ENCODE results near the gene PTPRG.

The PTPRG gene

GRCh38 chr3:61650719-61651410 lies 89.5 kb downstream of the PTPRG start:
- H3K36me3 Mint-ChIP-seq = no peaks in the 10 kb centered on the region
- no peaks in the 10 kb centered on the region for H3K27me3 Mint-ChIP-seq
- no peaks in the 10 kb centered on the region for H3K9me3 Mint-ChIP-seq
- H3K4me3 Mint-ChIP-seq = no peak overlapping the region
- CTCF ChIA-PET = no interaction called here
- no peaks in the 10 kb centered on the region for H3K4me1 Mint-ChIP-seq
- DNase-seq = no peak
- no peak overlapping the region for H3K27ac Mint-ChIP-seq

GRCh38 chr3:61657689-61658088 lies 96.3 kb downstream of the PTPRG start:
- Mint-ChIP-seq H3K4me1 (no peaks in the 10 kb centered on the region), H3K27ac (no peak overlapping the region), H3K9me3 (no peaks in the 10 kb centered on the region), H3K27me3 (no peaks in the 10 kb centered on the region), H3K4me3 (no peak overlapping the region), H3K36me3 (no peaks in the 10 kb centered on the region)
- CTCF ChIA-PET = no interaction called here
- DNase-seq = no peak

- no peak overlapping the region for H3K27ac Mint-ChIP-seq
- no peaks in the 10 kb centered on the region for H3K4me1 Mint-ChIP-seq
- CTCF ChIA-PET = no interaction called here
- H3K4me3 Mint-ChIP-seq = no peak overlapping the region
- H3K9me3 Mint-ChIP-seq = no peaks in the 10 kb centered on the region
- no peaks in the 10 kb centered on the region for H3K27me3 Mint-ChIP-seq
- DNase-seq = no peak
- H3K36me3 Mint-ChIP-seq = no peaks in the 10 kb centered on the region
These were observed 101.5 kb downstream of the PTPRG start for GRCh38 chr3:61662861-61663260.

GRCh38 chr3:61663356-61664104 lies 102.2 kb downstream of the PTPRG start:
- no peak overlapping the region for H3K4me3 Mint-ChIP-seq
- H3K9me3 Mint-ChIP-seq = no peaks in the 10 kb centered on the region
- DNase-seq = no peak
- no peaks in the 10 kb centered on the region for H3K36me3 Mint-ChIP-seq
- CTCF ChIA-PET = no interaction called here
- no peak overlapping the region for H3K27ac Mint-ChIP-seq
- H3K4me1 Mint-ChIP-seq = no peaks in the 10 kb centered on the region
- H3K27me3 Mint-ChIP-seq = no peaks in the 10 kb centered on the region

- no peak overlapping the region for H3K4me3 Mint-ChIP-seq
- H3K36me3 Mint-ChIP-seq = no peaks in the 10 kb centered on the region
- no peaks in the 10 kb centered on the region for H3K27me3 Mint-ChIP-seq
- no peak for DNase-seq
- H3K4me1 Mint-ChIP-seq = no peaks in the 10 kb centered on the region
- no peak overlapping the region for H3K27ac Mint-ChIP-seq
- CTCF ChIA-PET = no interaction called here
- H3K9me3 Mint-ChIP-seq = no peaks in the 10 kb centered on the region
These were observed 102.7 kb downstream of the PTPRG start for GRCh38 chr3:61664105-61664482.

GRCh38 chr3:61665121-61665520 lies 103.8 kb downstream of the PTPRG start:
- no peaks in the 10 kb centered on the region for H3K27me3 Mint-ChIP-seq
- no peak overlapping the region for H3K27ac Mint-ChIP-seq
- H3K36me3 Mint-ChIP-seq = no peaks in the 10 kb centered on the region
- H3K4me3 Mint-ChIP-seq = no peak overlapping the region
- peaks cover 2% of the 10 kb centered on the region for H3K9me3 Mint-ChIP-seq
- H3K4me1 Mint-ChIP-seq = no peaks in the 10 kb centered on the region
- CTCF ChIA-PET = no interaction called here
- no peak for DNase-seq

- no peak overlapping the region for H3K4me3 Mint-ChIP-seq
- no peaks in the 10 kb centered on the region for H3K36me3 Mint-ChIP-seq
- H3K4me1 Mint-ChIP-seq = no peaks in the 10 kb centered on the region
- H3K27me3 Mint-ChIP-seq = no peaks in the 10 kb centered on the region
- no peak for DNase-seq
- no peak overlapping the region for H3K27ac Mint-ChIP-seq
- CTCF ChIA-PET = no interaction called here
- H3K9me3 Mint-ChIP-seq = peaks cover 2% of the 10 kb centered on the region
These were observed 104.6 kb downstream of the PTPRG start for GRCh38 chr3:61665987-61666386.

GRCh38 chr3:61666615-61667330 lies 105.4 kb downstream of the PTPRG start:
- H3K27ac Mint-ChIP-seq = no peak overlapping the region
- CTCF ChIA-PET = no interaction called here
- H3K9me3 Mint-ChIP-seq = peaks cover 2% of the 10 kb centered on the region
- no peaks in the 10 kb centered on the region for H3K36me3 Mint-ChIP-seq
- no peaks in the 10 kb centered on the region for H3K27me3 Mint-ChIP-seq
- DNase-seq = no peak
- no peaks in the 10 kb centered on the region for H3K4me1 Mint-ChIP-seq
- no peak overlapping the region for H3K4me3 Mint-ChIP-seq

GRCh38 chr3:61667383-61667782 lies 106.0 kb downstream of the PTPRG start:
- no peak overlapping the region for H3K27ac Mint-ChIP-seq
- H3K27me3 Mint-ChIP-seq = no peaks in the 10 kb centered on the region
- no peaks in the 10 kb centered on the region for H3K4me1 Mint-ChIP-seq
- peaks cover 2% of the 10 kb centered on the region for H3K9me3 Mint-ChIP-seq
- DNase-seq = no peak
- CTCF ChIA-PET = no interaction called here
- H3K4me3 Mint-ChIP-seq = no peak overlapping the region
- no peaks in the 10 kb centered on the region for H3K36me3 Mint-ChIP-seq

GRCh38 chr3:61667814-61668213 lies 106.4 kb downstream of the PTPRG start:
- Mint-ChIP-seq H3K4me3 (no peak overlapping the region), H3K9me3 (peaks cover 2% of the 10 kb centered on the region), H3K27ac (no peak overlapping the region), H3K27me3 (no peaks in the 10 kb centered on the region), H3K4me1 (no peaks in the 10 kb centered on the region), H3K36me3 (no peaks in the 10 kb centered on the region)
- no peak for DNase-seq
- CTCF ChIA-PET = no interaction called here

- CTCF ChIA-PET = no interaction called here
- Mint-ChIP-seq H3K4me3 (no peak overlapping the region), H3K27ac (peak overlapping the region; percentile 49), H3K36me3 (no peaks in the 10 kb centered on the region), H3K9me3 (peaks cover 2% of the 10 kb centered on the region), H3K4me1 (no peaks in the 10 kb centered on the region), H3K27me3 (no peaks in the 10 kb centered on the region)
- no peak for DNase-seq
These were observed 107.0 kb downstream of the PTPRG start for GRCh38 chr3:61668317-61668864.

- CTCF ChIA-PET = no interaction called here
These were observed 107.8 kb downstream of the PTPRG start for GRCh38 chr3:61669203-61669602.

GRCh38 chr3:61669668-61670299 lies 108.4 kb downstream of the PTPRG start:
- Mint-ChIP-seq H3K4me3 (no peak overlapping the region), H3K36me3 (no peaks in the 10 kb centered on the region), H3K27me3 (no peaks in the 10 kb centered on the region), H3K4me1 (no peaks in the 10 kb centered on the region), H3K9me3 (peaks cover 2% of the 10 kb centered on the region), H3K27ac (no peak overlapping the region)
- CTCF ChIA-PET = no interaction called here
- DNase-seq = no peak

More at GRCh38 chr3:61669203-61669602, 107.8 kb downstream of the PTPRG start:
- H3K27me3 Mint-ChIP-seq = no peaks in the 10 kb centered on the region
- H3K4me3 Mint-ChIP-seq = no peak overlapping the region
- no peak for DNase-seq
- H3K9me3 Mint-ChIP-seq = peaks cover 2% of the 10 kb centered on the region
- H3K27ac Mint-ChIP-seq = no peak overlapping the region
- no peaks in the 10 kb centered on the region for H3K4me1 Mint-ChIP-seq
- H3K36me3 Mint-ChIP-seq = no peaks in the 10 kb centered on the region

- no peak for DNase-seq
- Mint-ChIP-seq H3K4me3 (no peak overlapping the region), H3K9me3 (peaks cover 2% of the 10 kb centered on the region), H3K4me1 (no peaks in the 10 kb centered on the region), H3K27me3 (no peaks in the 10 kb centered on the region), H3K27ac (no peak overlapping the region), H3K36me3 (no peaks in the 10 kb centered on the region)
- CTCF ChIA-PET = no interaction called here
These were observed 112.3 kb downstream of the PTPRG start for GRCh38 chr3:61673651-61674050.
